ENCODE results near the gene USP33. TPM values are rescaled to one million over a fixed set of nuclear protein-coding genes. Genes with fewer than 3 reads are reported as not detected.

The USP33 gene
- total and polyA plus RNA-seq, 2 of the 13 experiments (the other 11 are each of a cell fraction or from before 2014, with no cell fraction given), result 32.0 to 49.1 TPM

GRCh38 chr1:77759071-77760028, at the start of gene USP33 (continued):
- 0 out of 2 replicates have a peak, but pooled peaks have one; percentile 68 for TF ChIP-seq ZNF746 (CRISPR knock-in tag; IDR thresholded peaks at IDR 0.05)
- TF ChIP-seq SP2 (CRISPR knock-in tag; IDR thresholded peaks at IDR 0.05), result peak; percentile 62; the same call in 1 of the 2 replicates
- 0 out of 2 replicates have a peak, but pooled peaks have one; percentile 25 for TF ChIP-seq ZNF878 (CRISPR knock-in tag; IDR thresholded peaks at IDR 0.05)
- TF ChIP-seq SP4 (CRISPR knock-in tag; IDR thresholded peaks at IDR 0.05), result peak; percentile 84
- no peak; the same call in 1 of the 2 replicates for TF ChIP-seq ZBTB3 (CRISPR knock-in tag; IDR thresholded peaks at IDR 0.05; ENCODE audit: borderline replicate concordance, low read depth)
- TF ChIP-seq DRAP1 (CRISPR knock-in tag; IDR thresholded peaks at IDR 0.05), result peak; percentile 70
- TF ChIP-seq THRA (CRISPR knock-in tag; IDR thresholded peaks at IDR 0.05; ENCODE audit: borderline replicate concordance), result 0 out of 2 replicates have a peak, but pooled peaks have one; percentile 10
- TF ChIP-seq HOXA7 (CRISPR knock-in tag; IDR thresholded peaks at IDR 0.05), result no peak
- no peak for TF ChIP-seq MTERF4 (CRISPR knock-in tag; IDR thresholded peaks at IDR 0.05)
- TF ChIP-seq ZNF224 (CRISPR knock-in tag; IDR thresholded peaks at IDR 0.05), result no peak
- no peak for TF ChIP-seq ZNF318 (CRISPR knock-in tag; IDR thresholded peaks at IDR 0.05)
- peak; percentile 42; the same call in 1 of the 2 replicates for TF ChIP-seq FOXC1 (CRISPR knock-in tag; IDR thresholded peaks at IDR 0.05; ENCODE audit: borderline replicate concordance)
- no peak for TF ChIP-seq SYNCRIP (IDR thresholded peaks at IDR 0.05; ENCODE audit: insufficient read depth, low read depth, low read length)
- 0 out of 2 replicates have a peak, but pooled peaks have one; percentile 44 for TF ChIP-seq RFXAP (CRISPR knock-in tag; IDR thresholded peaks at IDR 0.05; ENCODE audit: borderline replicate concordance)
- peak; percentile 87 for TF ChIP-seq ASH2L (IDR thresholded peaks at IDR 0.05; ENCODE audit: insufficient read length, low read depth, low read length)
- peak; percentile 23; the same call in 1 of the 2 replicates for TF ChIP-seq EEA1 (CRISPR knock-in tag; IDR thresholded peaks at IDR 0.05; ENCODE audit: borderline replicate concordance)
